Rectal smooth muscle tissue (tissue), 1 donor: Measurements from ENCODE around the gene GPATCH8.

Experiments
- H3K27ac ChIP-seq: one replicate; pipeline ENCODE4 v1.7.0; 2013; ENCODE audit warnings: low read depth, low read length, inconsistent platforms
- H3K27me3 ChIP-seq: one replicate; pipeline ENCODE4 v1.7.0; 2013; ENCODE audit warnings: low read length; ENCODE audit not compliant: control insufficient read depth, insufficient read depth
- H3K36me3 ChIP-seq: one replicate; pipeline ENCODE4 v1.7.0; 2013; ENCODE audit warnings: low read length; ENCODE audit not compliant: control insufficient read depth, insufficient read depth
- H3K4me1 ChIP-seq: one replicate; pipeline ENCODE4 v1.7.0; 2013; ENCODE audit warnings: low read length; ENCODE audit not compliant: control insufficient read depth, insufficient read depth
- H3K4me3 ChIP-seq: one replicate; pipeline ENCODE4 v1.7.0; 2013; ENCODE audit warnings: low read length
- H3K9ac ChIP-seq: one replicate; pipeline ENCODE4 v1.7.0; 2013; ENCODE audit warnings: low read length

The GPATCH8 gene

DNA sequence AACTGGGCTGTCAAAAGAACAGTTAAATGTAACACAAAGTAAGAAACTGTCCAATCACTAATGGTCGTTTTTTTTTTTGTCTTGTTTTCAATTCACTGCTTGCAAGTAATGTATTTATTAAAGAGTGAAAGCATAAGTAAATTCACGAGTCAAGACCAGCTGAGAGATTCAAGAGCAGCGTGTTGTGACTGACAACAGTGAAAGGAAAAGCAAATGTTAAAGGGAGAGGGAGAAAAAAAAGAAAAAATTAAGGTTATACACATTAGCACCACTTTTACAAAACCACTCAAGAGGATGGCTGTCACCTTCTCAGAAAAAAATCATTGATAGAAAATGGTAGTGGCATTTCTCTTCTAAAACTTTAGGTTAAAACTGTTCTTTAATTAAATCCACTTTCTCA, 36.1 kb downstream of the GPATCH8 start:
- H3K4me3 ChIP-seq = no peak overlapping the region
- H3K27me3 ChIP-seq = no peaks in the 10 kb centered on the region
- no peak overlapping the region for H3K9ac ChIP-seq
- no peak overlapping the region for H3K27ac ChIP-seq
- H3K36me3 ChIP-seq = no peaks in the 10 kb centered on the region
- H3K4me1 ChIP-seq = peaks cover 12% of the 10 kb centered on the region

DNA sequence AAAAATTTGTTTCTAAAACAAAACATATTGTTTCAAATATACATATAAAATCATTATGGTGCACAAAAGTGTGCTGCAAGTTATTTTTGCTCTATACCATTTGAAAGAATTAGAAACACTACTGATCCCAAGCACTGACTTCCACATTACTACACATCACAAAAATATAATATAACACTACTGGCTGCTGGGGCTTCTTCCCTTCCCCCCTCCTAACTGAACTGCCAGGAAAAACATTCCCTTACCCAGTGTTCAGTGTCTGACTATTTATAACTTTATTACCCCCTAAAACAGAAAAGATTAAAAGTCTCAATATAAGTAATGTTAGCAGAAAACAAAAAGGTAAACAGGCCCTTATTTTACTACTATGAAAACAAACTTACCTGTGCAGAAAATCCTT, 36.9 kb downstream of the GPATCH8 start:
- Histone ChIP-seq H3K36me3 (no peaks in the 10 kb centered on the region), H3K4me1 (peaks cover 12% of the 10 kb centered on the region), H3K9ac (no peak overlapping the region), H3K4me3 (no peak overlapping the region), H3K27me3 (no peaks in the 10 kb centered on the region), H3K27ac (no peak overlapping the region)

DNA sequence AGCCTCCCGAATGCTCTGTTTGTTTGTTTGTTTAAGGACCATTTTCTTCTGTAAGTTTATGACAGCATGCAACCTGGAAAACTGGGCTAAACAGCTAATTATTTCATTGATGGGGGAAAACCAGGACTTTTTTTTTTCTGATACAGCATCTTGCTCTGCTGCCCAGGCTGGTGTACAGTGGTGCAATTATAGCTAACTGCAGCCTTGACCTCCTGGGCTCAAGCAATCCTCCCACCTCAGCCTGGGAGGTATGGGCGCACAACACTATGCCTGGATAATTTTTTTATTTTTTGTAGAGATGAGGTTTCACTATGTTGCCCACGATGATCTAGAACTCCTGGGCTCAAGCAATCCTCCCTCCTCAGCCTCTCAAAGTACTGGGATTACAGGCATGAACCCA, 37.3 kb downstream of the GPATCH8 start:
- Histone ChIP-seq H3K9ac (no peak overlapping the region), H3K4me1 (peaks cover 12% of the 10 kb centered on the region), H3K27ac (no peak overlapping the region), H3K27me3 (no peaks in the 10 kb centered on the region), H3K36me3 (no peaks in the 10 kb centered on the region), H3K4me3 (no peak overlapping the region)

DNA sequence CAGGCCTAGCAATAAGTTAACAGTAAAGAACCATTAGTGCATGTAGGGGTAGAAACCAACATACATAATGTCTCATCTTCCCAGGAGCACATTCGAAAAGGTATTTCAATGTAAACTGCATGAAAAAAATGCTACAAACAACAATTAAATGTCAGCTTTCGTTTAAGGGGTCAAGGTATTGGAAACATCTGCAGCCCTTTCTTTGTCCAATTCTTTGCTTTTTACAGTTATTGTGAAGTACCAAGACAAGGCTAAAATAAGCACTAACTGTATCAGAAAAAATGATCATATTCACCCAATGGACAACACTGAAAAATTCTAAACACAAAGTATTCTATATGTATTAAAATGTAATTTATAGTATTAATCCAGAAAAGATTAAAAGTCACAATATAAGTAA, 37.9 kb downstream of the GPATCH8 start:
- no peak overlapping the region for H3K4me3 ChIP-seq
- no peak overlapping the region for H3K27ac ChIP-seq
- no peak overlapping the region for H3K9ac ChIP-seq
- no peaks in the 10 kb centered on the region for H3K36me3 ChIP-seq
- H3K4me1 ChIP-seq = peaks cover 12% of the 10 kb centered on the region
- no peaks in the 10 kb centered on the region for H3K27me3 ChIP-seq

GRCh38 chr17:44464037-44464436, 39.2 kb downstream of the GPATCH8 start:
- Histone ChIP-seq H3K27me3 (no peaks in the 10 kb centered on the region), H3K4me1 (peaks cover 12% of the 10 kb centered on the region), H3K4me3 (no peak overlapping the region), H3K36me3 (no peaks in the 10 kb centered on the region), H3K9ac (no peak overlapping the region), H3K27ac (no peak overlapping the region)

DNA sequence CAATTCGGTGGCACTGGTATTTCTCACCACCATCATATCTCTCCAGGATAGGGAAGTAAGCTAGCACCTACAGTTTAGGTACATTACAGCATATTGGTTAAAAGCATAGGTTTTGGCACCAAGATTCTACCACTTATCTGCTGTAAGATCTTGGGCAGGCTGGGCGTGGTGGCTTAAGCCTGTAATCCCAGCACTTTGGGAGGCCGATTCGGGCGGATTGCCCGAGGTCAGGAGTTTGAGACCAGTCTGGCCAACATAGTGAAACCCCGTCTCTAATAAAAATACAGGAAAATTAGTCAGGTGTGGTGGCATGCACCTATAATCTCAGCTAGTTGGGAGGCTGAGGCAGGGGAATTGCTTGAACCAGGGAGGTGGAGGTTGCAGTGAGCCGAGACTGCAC, 51.4 kb downstream of the GPATCH8 start:
- H3K36me3 ChIP-seq = no peaks in the 10 kb centered on the region
- no peak overlapping the region for H3K27ac ChIP-seq
- H3K27me3 ChIP-seq = no peaks in the 10 kb centered on the region
- no peaks in the 10 kb centered on the region for H3K4me1 ChIP-seq
- no peak overlapping the region for H3K4me3 ChIP-seq
- no peak overlapping the region for H3K9ac ChIP-seq

GRCh38 chr17:44451016-44451627, 52.1 kb downstream of the GPATCH8 start:
- Histone ChIP-seq H3K4me3 (no peak overlapping the region), H3K27ac (no peak overlapping the region), H3K4me1 (no peaks in the 10 kb centered on the region), H3K27me3 (no peaks in the 10 kb centered on the region), H3K36me3 (no peaks in the 10 kb centered on the region), H3K9ac (no peak overlapping the region)

GRCh38 chr17:44448412-44448811, 54.8 kb downstream of the GPATCH8 start:
- no peaks in the 10 kb centered on the region for H3K4me1 ChIP-seq
- no peak overlapping the region for H3K4me3 ChIP-seq
- H3K27me3 ChIP-seq = no peaks in the 10 kb centered on the region
- H3K36me3 ChIP-seq = no peaks in the 10 kb centered on the region
- no peak overlapping the region for H3K9ac ChIP-seq
- H3K27ac ChIP-seq = no peak overlapping the region

DNA sequence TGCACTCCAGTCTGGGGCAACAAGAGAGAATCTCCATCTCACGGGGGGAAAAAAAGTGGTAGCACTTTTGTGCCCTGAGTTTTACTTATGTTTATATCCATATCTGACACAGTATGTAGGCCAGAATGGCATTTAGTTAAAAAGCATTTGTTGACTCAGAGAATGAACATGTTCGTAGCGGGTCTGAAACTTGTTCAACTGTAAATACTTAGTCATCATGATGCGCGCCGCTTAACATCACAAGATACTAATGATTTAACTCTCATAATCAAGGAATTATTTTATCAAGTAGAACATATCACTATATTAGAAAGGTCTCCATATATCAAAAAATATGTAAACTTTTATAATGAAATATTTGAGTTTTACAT, 58.5 kb downstream of the GPATCH8 start:
- Histone ChIP-seq H3K4me1 (no peaks in the 10 kb centered on the region), H3K9ac (no peak overlapping the region), H3K36me3 (no peaks in the 10 kb centered on the region), H3K27ac (no peak overlapping the region), H3K4me3 (no peak overlapping the region), H3K27me3 (no peaks in the 10 kb centered on the region)

DNA sequence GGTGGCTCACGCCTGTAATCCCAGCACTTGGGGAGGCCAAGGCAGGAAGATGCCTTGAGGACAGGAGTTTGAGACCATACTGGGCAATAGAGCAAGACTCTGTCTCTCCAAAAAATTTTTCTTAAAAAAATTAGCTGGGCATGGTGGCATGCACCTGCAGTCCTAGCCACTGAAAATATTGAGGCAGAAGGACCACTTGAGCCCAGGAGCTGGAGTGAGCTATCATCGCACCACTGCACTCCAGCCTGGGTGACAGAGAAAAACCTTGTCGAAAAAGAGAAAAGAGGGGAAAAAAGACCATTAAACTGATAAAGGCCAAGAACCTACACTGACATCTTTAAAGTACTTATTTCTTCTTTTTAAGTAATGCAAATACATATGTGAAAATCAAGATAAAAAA, 60.4 kb downstream of the GPATCH8 start:
- Histone ChIP-seq H3K9ac (no peak overlapping the region), H3K4me3 (no peak overlapping the region), H3K36me3 (no peaks in the 10 kb centered on the region), H3K27ac (no peak overlapping the region), H3K27me3 (no peaks in the 10 kb centered on the region), H3K4me1 (peaks cover 3% of the 10 kb centered on the region)

DNA sequence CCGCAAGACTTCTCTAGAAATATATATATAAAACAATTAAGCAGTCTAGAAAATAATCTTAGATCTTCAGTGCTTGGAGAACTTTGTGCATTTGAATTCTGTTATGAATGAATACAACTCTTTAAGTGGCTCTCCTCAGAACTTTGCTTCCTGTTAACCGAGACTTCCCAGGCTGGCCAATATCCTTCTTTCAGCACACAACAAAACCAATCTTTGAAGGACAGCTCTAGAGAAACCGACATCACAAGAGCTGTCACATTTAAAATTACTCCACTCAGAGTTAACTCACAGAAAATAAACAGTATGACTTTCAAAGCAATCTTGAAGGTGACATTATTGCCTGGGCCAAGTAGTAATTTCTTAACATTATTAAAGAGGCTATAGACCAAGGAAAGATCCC, 64.0 kb downstream of the GPATCH8 start:
- H3K9ac ChIP-seq = no peak overlapping the region
- H3K27ac ChIP-seq = no peak overlapping the region
- H3K4me3 ChIP-seq = no peak overlapping the region
- peaks cover 5% of the 10 kb centered on the region for H3K36me3 ChIP-seq
- H3K27me3 ChIP-seq = no peaks in the 10 kb centered on the region
- peaks cover 3% of the 10 kb centered on the region for H3K4me1 ChIP-seq

DNA sequence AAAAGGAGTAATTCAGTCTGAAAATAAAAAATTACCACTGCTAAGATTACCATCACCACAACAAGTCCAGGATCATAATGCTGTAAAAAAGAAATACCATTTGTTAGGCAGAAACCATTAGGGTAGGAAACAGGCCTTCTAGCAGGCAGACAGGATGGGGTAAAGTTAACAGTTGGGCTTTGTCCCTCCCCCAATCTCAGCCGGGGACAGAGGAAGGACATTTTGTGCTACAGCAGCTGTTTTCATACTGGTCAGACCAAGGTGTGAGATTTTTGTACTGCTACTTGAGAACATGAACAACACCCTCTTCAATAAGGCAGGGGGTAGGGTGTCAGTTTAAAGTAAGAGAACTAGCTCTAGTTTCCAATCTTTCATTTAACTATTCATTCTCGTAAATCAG, 64.6 kb downstream of the GPATCH8 start:
- Histone ChIP-seq H3K4me3 (no peak overlapping the region), H3K4me1 (peaks cover 3% of the 10 kb centered on the region), H3K9ac (no peak overlapping the region), H3K36me3 (peaks cover 7% of the 10 kb centered on the region), H3K27ac (no peak overlapping the region), H3K27me3 (no peaks in the 10 kb centered on the region)

- H3K4me3 ChIP-seq = no peak overlapping the region
- peaks cover 8% of the 10 kb centered on the region for H3K4me1 ChIP-seq
- no peak overlapping the region for H3K27ac ChIP-seq
- no peaks in the 10 kb centered on the region for H3K27me3 ChIP-seq
- no peak overlapping the region for H3K9ac ChIP-seq
- H3K36me3 ChIP-seq = peaks cover 8% of the 10 kb centered on the region
Observed at GRCh38 chr17:44436336-44436735, 66.9 kb downstream of the GPATCH8 start.
